Stimulated activated CD4-positive, alpha-beta T cell treated with anti-CD3 and anti-CD28 coated beads, Interleukin-1b, Interleukin-23, amount 100 ng/mL, for 24 hours (primary cell): Measurements from ENCODE around the gene LARGE2.

ENCODE experiments used
- DNase-seq, 4 experiments: peaks; one replicate each; pipeline ENCODE4 v3.0.0-alpha.2; 2020; ENCODE audit warnings: low read depth in 4 of 4, low spot score in 1 of 4

The LARGE2 gene

DNA sequence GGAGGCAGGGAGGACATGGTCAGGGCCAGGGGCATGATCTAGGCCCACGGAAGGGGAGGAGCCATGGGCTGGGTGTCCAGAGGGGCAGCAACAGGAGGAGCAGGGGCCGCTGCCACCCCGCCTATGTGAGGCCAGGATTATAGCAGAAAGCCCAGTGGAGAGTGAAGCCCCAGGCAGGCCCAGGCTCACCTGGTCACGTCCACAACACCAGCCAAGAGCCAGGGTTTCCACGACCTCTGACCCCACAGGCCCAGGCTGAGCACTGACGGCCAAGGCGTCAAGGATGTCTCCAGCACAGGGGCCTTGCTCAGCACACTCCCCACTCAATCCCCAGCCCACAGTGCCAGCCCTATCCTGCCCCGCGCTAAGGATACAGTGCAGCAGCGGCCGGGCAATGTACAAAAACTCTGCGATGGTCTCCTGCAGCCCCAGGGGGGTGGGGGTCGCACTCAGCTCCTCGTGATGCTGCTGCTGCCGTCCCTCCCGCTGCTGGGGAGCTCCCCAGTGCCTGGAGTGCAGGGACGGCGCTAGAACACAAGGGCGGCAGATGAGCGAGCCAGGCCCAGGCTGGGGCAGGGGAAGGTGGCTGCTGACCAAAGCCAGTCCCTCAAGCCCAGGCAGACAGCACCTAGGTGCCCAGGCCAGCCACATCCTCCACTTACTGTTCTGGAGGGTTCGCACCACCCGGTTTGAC lies 8.4 kb upstream of the LARGE2 start:
- DNase-seq, result no peak

DNA sequence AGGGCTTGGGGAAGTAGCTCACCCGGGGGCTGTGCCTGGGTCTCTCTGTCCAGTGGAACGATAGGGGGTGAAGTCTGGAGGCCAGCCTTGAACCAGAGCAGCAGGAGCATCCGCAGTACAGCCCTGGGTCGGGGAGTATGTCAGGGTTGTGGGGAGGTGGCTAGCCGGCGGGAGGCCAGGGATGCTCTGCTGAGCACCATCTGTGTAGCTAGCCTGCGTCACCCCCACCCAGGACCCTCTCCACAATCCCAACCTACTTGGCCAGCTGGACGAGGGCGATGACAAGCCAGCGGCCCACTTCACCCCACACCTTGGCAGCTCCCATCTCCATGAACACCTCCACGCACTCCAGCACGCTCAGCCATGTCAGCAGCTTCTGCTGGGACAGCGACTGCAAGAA lies 7.0 kb upstream of the LARGE2 start:
- DNase-seq, result no peak

DNA sequence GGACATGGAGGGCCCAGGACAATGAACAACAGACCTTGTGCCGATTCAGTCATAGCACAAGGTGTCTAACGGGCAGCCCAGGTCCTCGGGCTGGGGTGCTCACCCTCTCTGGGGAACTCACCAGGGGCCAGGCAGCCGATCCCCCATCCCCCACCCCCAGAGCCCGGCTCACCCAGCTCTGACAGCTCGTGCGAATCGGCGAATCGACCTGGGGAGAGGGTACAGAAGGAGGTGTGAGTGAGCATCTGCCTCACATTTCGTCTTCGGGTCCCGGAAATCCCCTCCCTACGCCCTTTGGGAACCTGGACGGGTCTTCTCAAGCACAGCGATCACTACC lies 5.2 kb upstream of the LARGE2 start:
- no peak for DNase-seq

DNA sequence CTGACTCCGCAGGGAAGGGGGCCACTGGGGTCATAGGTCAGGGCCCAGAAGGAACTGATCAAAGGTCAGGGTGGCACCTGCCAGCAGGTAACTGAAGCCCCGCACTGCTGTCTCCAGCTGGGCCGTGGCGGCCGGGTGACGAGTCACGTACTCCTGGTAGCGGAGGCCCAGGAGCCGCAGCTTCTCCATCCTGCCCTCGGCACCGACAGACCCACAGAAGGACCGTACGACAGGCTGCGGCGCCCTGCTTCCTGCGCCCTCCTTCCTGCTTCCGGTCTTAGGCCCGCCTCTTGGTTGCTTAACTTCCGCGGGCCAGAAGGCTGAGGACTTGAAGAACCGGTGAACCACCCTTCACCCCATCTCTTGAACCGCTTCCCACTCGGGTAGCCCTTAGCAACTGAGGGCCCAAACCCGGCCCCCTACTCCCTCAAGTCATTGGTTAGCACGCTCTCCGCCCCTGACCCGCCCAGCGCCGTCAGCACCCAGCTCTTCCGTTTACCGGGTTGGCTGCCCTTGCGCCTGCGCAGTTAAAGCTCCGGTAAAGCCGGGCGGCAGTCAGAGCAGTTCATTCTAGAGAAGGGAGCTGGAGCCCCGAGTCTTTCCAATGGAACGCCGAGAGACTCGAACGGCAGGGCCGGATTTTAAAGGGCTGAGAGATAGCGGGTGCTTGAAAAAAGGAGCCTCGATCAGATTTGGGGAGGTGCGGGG lies 4.7 kb upstream of the LARGE2 start, which contains the start of gene PEX16:
Gene PEX16 (minus strand): TSS at position 255 of the 708 bp plus-strand sequence. CDS start 66 bp downstream, at position 189.
- peak; percentile 71 to 90 (median 82) for DNase-seq

GRCh38 chr11:45918331-45918941 lies 4.0 kb upstream of the LARGE2 start:
- DNase-seq, result peak in 3 of 4 experiments; percentile 30 to 57 (median 48)

DNA sequence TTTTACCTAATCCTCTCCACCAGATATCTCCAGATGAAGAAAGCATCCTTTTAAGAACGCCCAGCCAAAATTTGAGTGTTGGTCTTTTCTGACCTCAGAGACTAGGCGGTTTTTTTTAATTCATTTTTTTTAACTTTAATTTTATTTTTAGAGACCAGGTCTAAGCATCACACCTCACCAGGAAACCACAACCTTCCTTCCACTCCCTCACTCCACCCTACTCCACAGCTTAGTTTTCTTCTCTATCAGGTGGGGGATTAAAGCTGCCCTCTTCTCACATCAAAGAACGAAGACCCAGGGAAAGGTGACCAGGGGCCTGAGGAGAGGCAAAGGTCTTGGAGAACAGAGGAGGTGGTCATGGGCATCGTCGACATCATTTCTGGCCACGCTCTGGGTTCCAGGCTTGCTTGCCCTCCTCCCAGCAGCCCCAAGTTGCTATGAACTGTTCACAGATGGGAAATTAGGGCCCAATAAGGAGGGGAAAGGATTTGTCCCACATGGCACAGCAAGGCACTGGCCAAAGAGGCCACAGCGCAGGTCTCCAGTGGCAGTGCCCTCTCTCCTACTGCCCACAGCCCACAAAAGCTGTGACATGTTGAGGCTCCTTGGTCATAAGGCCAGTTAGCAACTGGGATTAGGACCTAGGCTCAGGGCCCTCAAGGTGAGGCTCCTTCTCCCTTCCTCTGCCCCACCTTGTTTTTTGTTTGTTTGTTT lies 3.3 kb upstream of the LARGE2 start:
- DNase-seq, result no peak

GRCh38 chr11:45919806-45920530 lies 2.5 kb upstream of the LARGE2 start:
- DNase-seq, result no peak

DNA sequence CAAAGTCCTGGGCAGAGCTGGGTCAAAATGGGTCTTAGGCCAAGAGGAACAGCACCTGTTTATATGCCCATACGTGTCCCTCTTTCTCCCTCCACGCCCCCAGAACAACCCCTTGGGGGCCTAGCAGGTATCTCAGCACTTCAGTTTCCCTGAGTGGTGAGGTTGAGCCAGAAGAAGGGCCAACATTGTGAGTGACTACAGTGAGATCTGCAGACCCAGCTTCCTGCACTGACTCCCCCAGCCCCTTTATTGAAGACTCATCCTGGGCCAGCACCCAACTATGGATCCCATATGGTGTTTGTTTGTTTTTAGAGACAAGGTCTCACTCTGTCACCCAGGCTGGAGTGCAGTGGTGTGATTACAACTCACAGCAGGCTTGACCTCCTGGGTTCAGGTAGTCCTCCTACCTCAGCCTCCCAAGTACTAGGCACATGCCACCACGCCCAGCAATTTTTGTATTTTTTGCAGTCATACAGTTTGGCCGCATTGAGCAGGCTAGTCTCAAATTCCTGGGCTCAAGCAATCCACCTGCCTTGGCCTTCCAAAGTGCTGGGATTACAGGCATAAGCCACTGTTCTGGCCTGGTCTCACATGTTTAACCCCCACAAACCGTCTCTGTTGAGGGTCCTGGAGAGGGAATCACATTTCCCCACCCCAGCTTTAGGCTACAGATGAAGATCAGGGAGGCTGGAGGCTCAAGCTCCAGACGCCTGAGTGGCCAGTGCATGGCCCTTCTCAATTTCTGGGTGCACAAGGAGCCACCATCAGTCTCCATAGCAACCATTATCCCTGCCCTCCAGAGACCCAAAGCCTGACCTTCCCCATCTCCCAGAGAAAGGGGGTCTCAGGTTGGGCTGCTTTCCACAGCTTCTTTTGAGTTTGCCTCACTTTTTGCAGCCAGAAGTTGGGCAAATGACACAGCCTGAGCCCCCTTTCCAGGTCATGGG lies 1.7 kb upstream of the LARGE2 start:
- DNase-seq, result no peak

DNA sequence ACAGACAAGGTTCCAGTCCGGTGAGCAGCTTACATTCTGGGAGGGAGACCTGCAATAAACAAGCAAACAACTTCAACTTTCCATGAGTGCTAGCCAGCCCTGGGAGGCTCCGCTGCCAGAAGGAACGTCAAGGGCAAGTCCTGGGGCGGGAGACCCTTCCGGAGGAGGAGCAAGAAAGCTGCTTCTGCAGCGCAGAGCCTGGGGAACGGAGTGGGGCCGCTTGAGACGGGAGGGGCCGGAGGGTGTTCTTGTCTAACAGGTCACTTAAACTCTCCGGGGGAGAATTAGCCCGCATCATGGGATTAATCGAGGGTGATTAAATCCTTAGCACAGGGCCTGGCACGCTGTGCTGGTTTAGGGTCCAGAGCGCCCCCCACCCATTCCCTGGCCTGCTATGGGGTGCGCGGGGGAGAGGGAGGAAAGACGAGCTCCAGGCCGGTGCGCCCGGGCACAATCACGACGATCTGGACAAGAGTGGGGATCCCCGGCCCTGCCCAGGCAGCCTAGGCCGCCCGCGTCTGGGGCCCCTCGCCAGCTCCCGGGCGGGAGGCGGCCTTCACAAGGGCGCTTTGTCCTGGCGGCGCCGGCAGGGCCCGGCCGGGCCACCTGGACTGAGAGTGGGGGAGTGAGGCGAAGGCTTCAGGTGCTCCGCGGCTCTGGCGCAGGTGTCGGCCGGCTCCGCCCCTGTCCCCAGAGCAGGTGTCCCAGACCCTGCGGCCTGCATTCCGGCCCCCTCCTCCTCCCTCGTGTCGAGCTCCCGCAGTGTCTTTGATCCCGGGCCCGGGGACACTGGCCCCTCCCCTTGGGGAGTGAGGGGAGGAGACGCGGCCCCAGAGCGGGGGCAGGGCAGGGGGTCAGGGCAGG lies 663 bp upstream of the LARGE2 start:
- DNase-seq, result no peak

GRCh38 chr11:45924036-45924915 lies 1.8 kb downstream of the LARGE2 start:
- DNase-seq, result no peak

DNA sequence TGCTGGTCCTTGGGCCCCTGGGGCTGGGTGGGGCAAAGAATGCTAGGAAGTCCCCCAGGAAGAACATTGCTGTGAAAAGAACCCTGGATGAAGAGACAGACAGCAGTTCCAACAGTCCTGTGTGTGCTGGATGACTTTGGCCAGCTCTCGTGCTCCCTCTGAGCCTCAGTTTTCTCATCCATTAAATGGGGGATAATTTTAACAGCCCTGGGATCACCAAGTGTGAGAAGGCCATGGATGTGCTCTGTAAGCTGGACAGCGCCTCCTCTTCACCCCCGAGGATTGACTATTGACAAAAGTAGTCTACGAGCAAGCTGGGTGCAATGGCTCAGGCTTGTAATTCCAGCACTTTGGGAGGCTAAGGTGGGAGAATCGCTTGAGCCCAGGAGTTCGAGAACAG lies 2.5 kb downstream of the LARGE2 start:
- no peak for DNase-seq

DNA sequence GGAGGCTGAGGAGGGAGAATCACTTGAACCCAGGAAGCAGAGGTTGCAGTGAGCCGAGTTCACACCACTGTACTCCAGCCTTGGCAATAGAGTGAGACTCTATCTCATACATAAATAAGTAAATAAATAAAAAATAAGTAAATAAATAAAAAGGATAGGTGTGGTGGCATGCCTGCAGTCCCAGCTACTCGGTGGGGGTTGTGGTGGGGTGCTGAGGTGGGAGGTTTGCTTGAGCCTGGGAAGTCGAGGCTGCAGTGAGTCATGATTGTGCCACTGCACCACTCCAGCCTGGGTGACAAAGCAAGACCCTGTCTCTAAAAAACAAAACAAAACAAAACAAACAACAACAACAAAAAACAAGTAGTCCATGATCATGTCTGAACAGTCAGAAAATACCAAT lies 3.1 kb downstream of the LARGE2 start:
- DNase-seq, result no peak

- no peak for DNase-seq
These were observed 3.5 kb downstream of the LARGE2 start for GRCh38 chr11:45926001-45926401.

DNA sequence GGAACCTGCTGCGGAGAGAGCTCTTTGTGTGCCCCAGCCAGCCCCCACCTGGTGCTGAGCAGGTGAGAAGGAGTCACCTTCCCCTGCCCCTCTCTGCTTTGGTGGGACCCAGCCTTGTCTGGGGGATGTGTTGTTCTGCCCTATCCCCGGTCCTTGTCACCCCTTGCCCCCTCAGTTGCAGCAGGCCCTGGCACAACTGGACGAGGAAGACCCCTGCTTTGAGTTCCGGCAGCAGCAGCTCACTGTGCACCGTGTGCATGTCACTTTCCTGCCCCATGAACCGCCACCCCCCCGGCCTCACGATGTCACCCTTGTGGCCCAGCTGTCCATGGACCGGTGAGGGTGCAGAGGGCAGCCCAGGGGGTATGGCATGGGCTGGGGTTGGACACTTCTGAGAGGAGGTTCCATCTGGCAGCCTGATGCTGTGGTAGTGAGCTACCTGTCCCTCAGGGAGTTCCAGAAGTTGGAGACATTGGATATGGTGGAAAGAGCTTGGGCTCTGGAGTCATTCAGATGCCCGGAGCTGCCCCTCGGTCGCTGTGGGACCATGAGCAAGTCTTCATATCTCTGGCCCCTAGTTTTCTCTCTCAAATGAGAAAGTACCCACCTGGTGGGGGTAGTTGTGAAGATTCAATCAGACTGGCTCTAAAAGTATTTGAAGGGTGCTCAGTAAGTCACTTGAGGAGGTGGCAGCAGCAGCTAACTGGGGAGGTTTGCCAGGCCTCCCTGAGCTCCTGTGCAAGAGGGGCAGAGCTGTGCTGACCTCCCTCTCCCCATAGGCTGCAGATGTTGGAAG lies 4.3 kb downstream of the LARGE2 start:
- no peak for DNase-seq

DNA sequence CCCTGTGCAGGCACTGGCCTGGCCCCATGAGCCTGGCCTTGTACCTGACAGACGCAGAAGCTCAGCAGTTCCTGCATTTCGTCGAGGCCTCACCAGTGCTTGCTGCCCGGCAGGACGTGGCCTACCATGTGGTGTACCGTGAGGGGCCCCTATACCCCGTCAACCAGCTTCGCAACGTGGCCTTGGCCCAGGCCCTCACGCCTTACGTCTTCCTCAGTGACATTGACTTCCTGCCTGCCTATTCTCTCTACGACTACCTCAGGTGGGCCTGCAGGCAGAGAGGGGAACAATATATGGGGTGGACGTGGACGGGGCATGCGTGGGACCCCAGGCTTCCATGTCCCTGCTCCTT lies 4.9 kb downstream of the LARGE2 start:
- no peak for DNase-seq

DNA sequence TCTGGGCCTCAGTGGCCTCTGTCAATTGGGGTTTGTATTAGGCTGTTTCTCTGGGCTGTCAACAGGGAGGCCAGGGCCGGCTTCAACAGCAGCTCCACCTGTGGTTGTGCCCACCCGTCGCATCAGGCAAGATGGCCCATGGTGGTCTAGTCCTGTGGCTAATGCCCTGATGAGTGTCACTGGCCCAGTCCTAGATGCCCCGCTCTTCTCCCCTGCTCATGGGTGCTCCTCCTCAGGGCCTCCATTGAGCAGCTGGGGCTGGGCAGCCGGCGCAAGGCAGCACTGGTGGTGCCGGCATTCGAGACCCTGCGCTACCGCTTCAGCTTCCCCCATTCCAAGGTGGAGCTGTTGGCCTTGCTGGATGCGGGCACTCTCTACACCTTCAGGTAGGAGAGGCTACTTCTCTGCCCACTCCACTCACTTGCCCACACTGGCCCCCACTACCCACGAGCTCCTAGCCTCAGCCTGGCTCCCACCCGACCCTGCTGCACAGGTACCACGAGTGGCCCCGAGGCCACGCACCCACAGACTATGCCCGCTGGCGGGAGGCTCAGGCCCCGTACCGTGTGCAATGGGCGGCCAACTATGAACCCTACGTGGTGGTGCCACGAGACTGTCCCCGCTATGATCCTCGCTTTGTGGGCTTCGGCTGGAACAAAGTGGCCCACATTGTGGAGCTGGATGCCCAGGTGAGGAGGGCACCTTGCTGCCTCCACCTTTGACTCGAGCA lies 5.4 kb downstream of the LARGE2 start:
- DNase-seq, result no peak
